Fibroblast of lung (primary cell): ENCODE data around the gene L2HGDH. TPM values are rescaled to one million over a fixed set of nuclear protein-coding genes. Genes with fewer than 3 reads are reported as not detected.

Source experiments
- DNase-seq, 2 donors: peaks; one replicate each; pipeline versions ENCODE4 v3.0.0 to v3.0.0-alpha.2; 2010; ENCODE audit warnings: low read depth in 2 of 2
- H2AFZ ChIP-seq: 2 replicates; pipeline ENCODE4 v1.5.1; 2012; ENCODE audit warnings: low read length, control low read depth, inconsistent platforms
- H3K27ac ChIP-seq: 2 replicates; pipeline ENCODE4 v1.5.1; 2011; ENCODE audit warnings: low read length, control low read depth; ENCODE audit not compliant: insufficient read depth
- H3K27me3 ChIP-seq: 2 replicates; pipeline ENCODE4 v1.5.1; 2011; ENCODE audit warnings: mild to moderate bottlenecking, low read length; ENCODE audit not compliant: control insufficient read depth, insufficient read depth
- H3K36me3 ChIP-seq: 2 replicates; pipeline ENCODE4 v1.5.1; 2011; ENCODE audit warnings: low read length; ENCODE audit not compliant: control insufficient read depth, insufficient read depth
- H3K4me1 ChIP-seq: 2 replicates; pipeline ENCODE4 v1.5.1; 2011; ENCODE audit warnings: low read length; ENCODE audit not compliant: control insufficient read depth, insufficient read depth; ENCODE audit errors: extremely low read depth
- H3K4me2 ChIP-seq: 2 replicates; pipeline ENCODE4 v1.5.1; 2011; ENCODE audit warnings: low read length, control low read depth; ENCODE audit not compliant: insufficient read depth; ENCODE audit errors: extremely low read depth
- H3K4me3 ChIP-seq, 4 experiments: fragments of 200-600 bp in 1 of 4; sonication (generic) in 1 of 4; replicated peaks in 1 of 4; 2 replicates each; pipeline ENCODE4 v1.5.1; 2011 to 2016; ENCODE audit warnings: low read length in 4 of 4, low read depth in 3 of 4, mild to moderate bottlenecking in 3 of 4, control low read depth in 2 of 4, inconsistent platforms in 1 of 4, mixed read lengths in 1 of 4; ENCODE audit not compliant: insufficient read depth in 1 of 4; ENCODE audit errors: control extremely low read depth in 1 of 4
- H3K79me2 ChIP-seq: 2 replicates; pipeline ENCODE4 v1.5.1; 2012; ENCODE audit warnings: mild to moderate bottlenecking, low read length, inconsistent platforms; ENCODE audit not compliant: control insufficient read depth, insufficient read depth
- H3K9ac ChIP-seq: 2 replicates; pipeline ENCODE4 v1.5.1; 2011; ENCODE audit warnings: mild to moderate bottlenecking, low read length, control low read depth; ENCODE audit not compliant: insufficient read depth
- H3K9me3 ChIP-seq: 2 replicates; pipeline ENCODE4 v1.5.1; 2012; ENCODE audit warnings: low read depth, low read length; ENCODE audit not compliant: control insufficient read depth, insufficient read depth
- H4K20me1 ChIP-seq: 2 replicates; pipeline ENCODE4 v1.5.1; 2011; ENCODE audit warnings: low read length; ENCODE audit not compliant: control insufficient read depth, insufficient read depth; ENCODE audit errors: extremely low read depth
- EZH2 ChIP-seq: IDR thresholded peaks from 2 replicates; pipeline ENCODE4 v1.5.1; 2012; ENCODE audit warnings: low read length, control low read depth, mild to moderate bottlenecking; ENCODE audit errors: missing control alignments
- polyA plus RNA-seq, 2 donors: library from polyadenylated mRNA; depleted of rRNA in 1 of 2; stranded (reverse) in 1 of 2; unstranded in 1 of 2; fragments of >200 nt; gene quantifications; 2 replicates each; pipeline ENCODE4 v1.2.1, GENCODE V29; 2011 to 2012; ENCODE audit warnings: missing spikeins in 1 of 2
- total RNA-seq: library from RNA; depleted of rRNA; stranded (reverse); fragments of >200 nt; gene quantifications from 2 replicates; pipeline ENCODE4 v1.2.1, GENCODE V29; 2014
- TF ChIP-seq, protein P1 (sequence below), 2 donors: IDR thresholded peaks in 1 of 2; conservative IDR thresholded peaks in 1 of 2; 1 replicate in 1 of 2; 2 replicates in 1 of 2; pipeline ENCODE4 v1.5.1; 2011 to 2012; ENCODE audit warnings: low read length in 2 of 2, control low read depth in 1 of 2, inconsistent platforms in 1 of 2, low read depth in 1 of 2, mild to moderate bottlenecking in 1 of 2

The L2HGDH gene
- total and polyA plus RNA-seq, 2 donors (not counting 1 experiment from before 2014, with no cell fraction given), result 3.0 to 3.8 TPM

DNA sequence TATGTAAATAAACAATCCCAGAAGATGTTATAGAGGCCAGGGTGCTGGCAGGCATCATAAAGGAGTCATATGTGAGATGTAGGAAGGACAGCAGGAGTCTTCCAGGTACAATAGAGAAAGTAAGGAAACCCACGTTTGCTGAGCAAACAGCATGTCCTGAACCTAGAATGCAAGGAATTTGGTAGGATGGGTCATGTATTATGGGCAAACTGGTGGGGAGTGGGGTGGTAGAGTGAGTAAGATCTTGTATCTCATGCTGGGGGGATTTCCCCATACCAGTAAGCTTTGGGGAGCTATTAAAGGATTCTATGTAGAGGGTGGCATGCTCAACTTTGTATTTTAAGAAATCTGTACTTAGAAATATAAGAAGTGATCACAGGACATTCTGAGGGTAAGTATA, 43.7 kb upstream of the L2HGDH start:
- no peaks in the 10 kb centered on the region for H3K27me3 ChIP-seq

DNA sequence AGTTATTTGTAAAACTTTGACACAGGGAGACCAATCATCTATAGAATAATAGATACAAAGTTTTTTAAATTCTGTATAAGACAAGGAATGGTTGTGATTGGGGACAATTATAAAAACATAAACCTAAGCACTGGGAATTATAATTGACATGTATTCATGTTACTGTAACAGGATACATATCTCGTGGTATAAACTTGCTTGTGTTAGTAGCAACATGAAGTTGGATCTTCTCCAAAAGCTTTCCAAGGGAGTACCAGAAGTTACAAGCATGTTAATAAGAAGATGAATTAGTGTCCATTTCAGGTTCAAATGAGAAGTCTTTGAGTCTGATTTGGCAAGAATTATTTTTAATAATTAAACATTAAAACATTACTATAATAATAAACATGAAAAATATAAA, 42.5 kb upstream of the L2HGDH start:
- H3K4me1 ChIP-seq, result peaks cover 6% of the 10 kb centered on the region
- TF ChIP-seq EZH2, result no peak
- TF ChIP-seq, protein P1, sequence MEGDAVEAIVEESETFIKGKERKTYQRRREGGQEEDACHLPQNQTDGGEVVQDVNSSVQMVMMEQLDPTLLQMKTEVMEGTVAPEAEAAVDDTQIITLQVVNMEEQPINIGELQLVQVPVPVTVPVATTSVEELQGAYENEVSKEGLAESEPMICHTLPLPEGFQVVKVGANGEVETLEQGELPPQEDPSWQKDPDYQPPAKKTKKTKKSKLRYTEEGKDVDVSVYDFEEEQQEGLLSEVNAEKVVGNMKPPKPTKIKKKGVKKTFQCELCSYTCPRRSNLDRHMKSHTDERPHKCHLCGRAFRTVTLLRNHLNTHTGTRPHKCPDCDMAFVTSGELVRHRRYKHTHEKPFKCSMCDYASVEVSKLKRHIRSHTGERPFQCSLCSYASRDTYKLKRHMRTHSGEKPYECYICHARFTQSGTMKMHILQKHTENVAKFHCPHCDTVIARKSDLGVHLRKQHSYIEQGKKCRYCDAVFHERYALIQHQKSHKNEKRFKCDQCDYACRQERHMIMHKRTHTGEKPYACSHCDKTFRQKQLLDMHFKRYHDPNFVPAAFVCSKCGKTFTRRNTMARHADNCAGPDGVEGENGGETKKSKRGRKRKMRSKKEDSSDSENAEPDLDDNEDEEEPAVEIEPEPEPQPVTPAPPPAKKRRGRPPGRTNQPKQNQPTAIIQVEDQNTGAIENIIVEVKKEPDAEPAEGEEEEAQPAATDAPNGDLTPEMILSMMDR (conservative IDR thresholded peaks at IDR 0.05 in 1 of 2, IDR thresholded peaks at IDR 0.05 in 1 of 2; ENCODE audit: low read depth in 1 of 2, low read length in 2 of 2), result no peak
- no peaks in the 10 kb centered on the region for H3K79me2 ChIP-seq

More for the DNA sequence above, 43.7 kb upstream of the L2HGDH start:
- Histone ChIP-seq H3K4me1 (peaks cover 6% of the 10 kb centered on the region), H2AFZ (no peak overlapping the region), H3K79me2 (no peaks in the 10 kb centered on the region), H3K4me2 (no peak overlapping the region), H3K9ac (no peak overlapping the region), H3K27ac (no peak overlapping the region), H3K4me3 (no peak overlapping the region), H3K36me3 (no peaks in the 10 kb centered on the region), H4K20me1 (no peaks in the 10 kb centered on the region), H3K9me3 (no peaks in the 10 kb centered on the region)
- TF ChIP-seq EZH2, result no peak
- TF ChIP-seq, protein P1 (conservative IDR thresholded peaks at IDR 0.05 in 1 of 2, IDR thresholded peaks at IDR 0.05 in 1 of 2; ENCODE audit: low read depth in 1 of 2, low read length in 2 of 2), result no peak
- no peak for DNase-seq

DNA sequence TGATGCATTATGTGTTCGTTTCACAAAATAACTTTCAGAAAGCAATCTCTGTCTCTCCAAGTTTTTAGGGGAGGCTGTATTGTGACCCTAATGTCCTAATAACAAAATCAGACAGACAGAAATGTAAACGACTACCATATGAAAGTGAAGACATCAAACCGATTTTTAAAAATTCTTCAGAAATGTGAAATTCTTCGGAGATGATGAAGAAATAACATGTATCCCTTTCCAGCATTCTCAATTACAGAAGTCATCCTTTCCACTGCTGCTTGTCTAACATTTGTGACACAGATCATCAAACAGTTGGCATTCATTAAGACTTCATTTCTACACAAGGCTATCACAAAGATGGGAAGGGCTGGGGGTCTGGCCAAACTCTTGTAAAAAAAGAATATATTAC, 41.1 kb upstream of the L2HGDH start:
- H3K4me1 ChIP-seq, result peaks cover 6% of the 10 kb centered on the region
- no peak for TF ChIP-seq EZH2
- TF ChIP-seq, protein P1 (conservative IDR thresholded peaks at IDR 0.05 in 1 of 2, IDR thresholded peaks at IDR 0.05 in 1 of 2; ENCODE audit: low read depth in 1 of 2, low read length in 2 of 2), result no peak
- H2AFZ ChIP-seq, result no peak overlapping the region
- no peaks in the 10 kb centered on the region for H3K36me3 ChIP-seq
- H3K4me3 ChIP-seq, result no peak overlapping the region
- H3K27me3 ChIP-seq, result no peaks in the 10 kb centered on the region
- DNase-seq, result no peak
- H3K4me2 ChIP-seq, result peak overlapping the region; percentile 60
- no peak overlapping the region for H3K9ac ChIP-seq
- H3K27ac ChIP-seq, result no peak overlapping the region
- H3K9me3 ChIP-seq, result no peaks in the 10 kb centered on the region
- H4K20me1 ChIP-seq, result no peaks in the 10 kb centered on the region
- H3K79me2 ChIP-seq, result no peaks in the 10 kb centered on the region

More for the DNA sequence above, 42.5 kb upstream of the L2HGDH start:
- Histone ChIP-seq H3K4me3 (no peak overlapping the region), H3K9ac (no peak overlapping the region), H3K27ac (no peak overlapping the region), H3K4me2 (no peak overlapping the region), H3K36me3 (no peaks in the 10 kb centered on the region), H3K27me3 (no peaks in the 10 kb centered on the region), H2AFZ (no peak overlapping the region), H4K20me1 (no peaks in the 10 kb centered on the region), H3K9me3 (no peaks in the 10 kb centered on the region)
- peak in 1 of 2 donors; percentile 73 for DNase-seq
